IPS-20b (cell line): ENCODE results near the gene PID1.
"Not testable (repeated sequence)": the region's sequence is repeated elsewhere in the genome, so short reads cannot be mapped to it uniquely, and the experiment has no call there.

Experiments
- H3K27ac ChIP-seq: one replicate; pipeline ENCODE4 v1.5.1; 2013; ENCODE audit warnings: low read length
- H3K27me3 ChIP-seq: 2 replicates; pipeline ENCODE4 v1.6.1; 2013; ENCODE audit warnings: mild to moderate bottlenecking, low read length, inconsistent platforms; ENCODE audit not compliant: insufficient read depth
- H3K36me3 ChIP-seq: 2 replicates; pipeline ENCODE4 v1.6.1; 2013; ENCODE audit warnings: low read depth, mild to moderate bottlenecking, inconsistent platforms, low read length, moderate library complexity; ENCODE audit not compliant: insufficient read depth
- H3K4me1 ChIP-seq: 2 replicates; pipeline ENCODE4 v1.6.1; 2013; ENCODE audit warnings: mild to moderate bottlenecking, control low read depth, inconsistent platforms, low read length, moderate library complexity; ENCODE audit not compliant: insufficient read depth
- H3K4me3 ChIP-seq: 2 replicates; pipeline ENCODE4 v1.5.1; 2013; ENCODE audit warnings: mild to moderate bottlenecking, low read length, inconsistent platforms
- H3K9ac ChIP-seq: 2 replicates; pipeline ENCODE4 v1.6.1; 2013; ENCODE audit warnings: low read depth, mild to moderate bottlenecking, inconsistent platforms, low read length, moderate library complexity
- H3K9me3 ChIP-seq: 2 replicates; pipeline ENCODE4 v1.6.1; 2013; ENCODE audit warnings: mild to moderate bottlenecking, low read depth, low read length, inconsistent platforms; ENCODE audit not compliant: insufficient read depth

The PID1 gene

GRCh38 chr2:229210641-229211040 lies 60.4 kb downstream of the PID1 start:
- Histone ChIP-seq H3K4me1 (peaks cover 10% of the 10 kb centered on the region; the same call in 1 of the 2 replicates), H3K36me3 (no peaks in the 10 kb centered on the region), H3K9me3 (no peaks in the 10 kb centered on the region), H3K27ac (no peak overlapping the region), H3K27me3 (no peaks in the 10 kb centered on the region), H3K9ac (no peak overlapping the region), H3K4me3 (no peak overlapping the region)

GRCh38 chr2:229206548-229206947 lies 64.5 kb downstream of the PID1 start:
- Histone ChIP-seq H3K27ac (no peak overlapping the region), H3K36me3 (no peaks in the 10 kb centered on the region), H3K9ac (no peak overlapping the region), H3K9me3 (no peaks in the 10 kb centered on the region), H3K4me3 (no peak overlapping the region), H3K27me3 (no peaks in the 10 kb centered on the region), H3K4me1 (peaks cover 10% of the 10 kb centered on the region; the same call in 1 of the 2 replicates)

GRCh38 chr2:229205704-229206103 lies 65.4 kb downstream of the PID1 start:
- peaks cover 10% of the 10 kb centered on the region; the same call in 1 of the 2 replicates for H3K4me1 ChIP-seq
- H3K4me3 ChIP-seq: no peak overlapping the region
- no peaks in the 10 kb centered on the region for H3K9me3 ChIP-seq
- no peaks in the 10 kb centered on the region for H3K36me3 ChIP-seq
- H3K27ac ChIP-seq: no peak overlapping the region
- H3K27me3 ChIP-seq: no peaks in the 10 kb centered on the region
- H3K9ac ChIP-seq: no peak overlapping the region

DNA sequence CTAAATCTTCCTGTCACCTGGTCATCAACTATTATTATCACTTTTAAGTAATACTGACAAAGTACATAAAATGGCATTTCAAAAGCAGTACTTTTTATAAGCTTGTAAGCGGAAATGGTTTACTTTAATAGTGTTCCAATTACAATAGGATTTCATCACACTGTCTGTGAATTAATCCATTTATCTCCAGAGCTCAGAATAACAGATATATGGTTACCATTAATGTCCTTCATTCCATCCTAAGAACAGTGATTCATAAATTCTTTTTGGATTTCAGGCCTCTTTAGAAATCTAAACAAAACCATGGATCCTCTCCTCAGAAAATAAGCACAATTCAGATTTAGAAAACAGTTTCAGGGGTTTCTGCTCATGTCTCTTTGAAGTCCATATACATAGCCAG lies 68.4 kb downstream of the PID1 start:
- Histone ChIP-seq H3K27ac (no peak overlapping the region), H3K36me3 (no peaks in the 10 kb centered on the region), H3K9ac (no peak overlapping the region), H3K9me3 (no peaks in the 10 kb centered on the region), H3K27me3 (no peaks in the 10 kb centered on the region), H3K4me1 (no peaks in the 10 kb centered on the region), H3K4me3 (no peak overlapping the region)

DNA sequence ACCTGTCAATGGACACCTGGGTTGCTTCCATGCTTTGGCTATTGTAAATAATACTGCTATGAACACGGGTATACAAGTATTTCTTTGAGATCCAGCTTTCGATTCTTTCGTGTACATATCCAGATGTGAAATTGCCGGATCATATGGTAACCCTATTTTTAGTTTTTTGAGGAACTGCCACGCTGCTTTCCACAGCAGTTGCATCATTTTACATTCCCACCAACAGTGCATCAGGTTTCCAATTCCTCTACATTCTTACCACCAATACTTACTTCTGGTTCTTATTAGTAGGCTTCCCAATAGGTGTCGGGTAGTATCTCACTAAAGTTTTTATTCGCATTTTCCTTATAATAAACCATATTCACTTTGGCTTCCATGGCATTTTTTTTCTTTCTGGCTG lies 69.6 kb downstream of the PID1 start:
- Histone ChIP-seq H3K9me3 (no peaks in the 10 kb centered on the region), H3K27me3 (no peaks in the 10 kb centered on the region), H3K9ac (no peak overlapping the region), H3K4me1 (no peaks in the 10 kb centered on the region), H3K27ac (no peak overlapping the region), H3K4me3 (no peak overlapping the region), H3K36me3 (no peaks in the 10 kb centered on the region)

DNA sequence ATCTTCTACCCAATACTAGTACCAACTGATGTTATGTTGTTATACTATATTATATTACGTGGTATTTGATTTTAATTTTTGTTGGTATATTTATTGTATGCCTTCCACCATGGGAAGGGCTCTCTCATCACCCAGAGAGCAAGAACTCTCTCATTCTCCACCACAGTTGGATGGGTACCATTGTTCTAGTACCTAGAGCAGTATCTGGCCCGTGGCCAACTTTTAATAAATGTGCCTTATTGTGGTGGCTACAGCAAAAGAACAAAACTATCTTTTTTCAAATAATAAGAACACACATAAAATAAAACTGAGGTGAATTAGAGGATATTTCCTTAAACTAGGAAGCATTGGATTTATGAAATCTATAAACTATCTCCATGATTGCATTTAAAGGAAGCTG lies 71.8 kb downstream of the PID1 start:
- H3K9ac ChIP-seq: no peak overlapping the region
- H3K36me3 ChIP-seq: no peaks in the 10 kb centered on the region
- no peaks in the 10 kb centered on the region for H3K4me1 ChIP-seq
- no peak overlapping the region for H3K27ac ChIP-seq
- no peak overlapping the region for H3K4me3 ChIP-seq
- H3K9me3 ChIP-seq: no peaks in the 10 kb centered on the region
- H3K27me3 ChIP-seq: no peaks in the 10 kb centered on the region

DNA sequence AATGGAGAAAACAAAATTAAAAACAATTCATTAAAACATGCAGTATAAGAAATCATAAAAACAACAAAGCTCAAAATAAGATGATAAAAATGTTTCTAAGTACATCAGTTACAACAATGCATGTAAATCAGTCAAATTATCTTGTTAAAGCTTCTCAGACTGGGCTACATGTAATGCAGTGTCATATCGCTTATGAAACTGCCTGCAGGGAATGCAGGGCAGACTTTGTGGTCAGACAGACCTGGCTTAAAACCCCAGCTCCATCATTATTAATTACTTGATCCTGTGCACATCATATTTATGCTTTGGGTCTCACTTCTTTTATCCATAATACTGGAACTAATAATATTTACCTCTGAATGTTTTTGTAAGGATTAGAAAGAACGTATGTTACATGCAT lies 74.6 kb downstream of the PID1 start:
- no peak overlapping the region for H3K27ac ChIP-seq
- no peak overlapping the region for H3K9ac ChIP-seq
- H3K36me3 ChIP-seq: no peaks in the 10 kb centered on the region
- H3K4me1 ChIP-seq: no peaks in the 10 kb centered on the region
- no peaks in the 10 kb centered on the region for H3K9me3 ChIP-seq
- H3K27me3 ChIP-seq: no peaks in the 10 kb centered on the region
- H3K4me3 ChIP-seq: no peak overlapping the region

DNA sequence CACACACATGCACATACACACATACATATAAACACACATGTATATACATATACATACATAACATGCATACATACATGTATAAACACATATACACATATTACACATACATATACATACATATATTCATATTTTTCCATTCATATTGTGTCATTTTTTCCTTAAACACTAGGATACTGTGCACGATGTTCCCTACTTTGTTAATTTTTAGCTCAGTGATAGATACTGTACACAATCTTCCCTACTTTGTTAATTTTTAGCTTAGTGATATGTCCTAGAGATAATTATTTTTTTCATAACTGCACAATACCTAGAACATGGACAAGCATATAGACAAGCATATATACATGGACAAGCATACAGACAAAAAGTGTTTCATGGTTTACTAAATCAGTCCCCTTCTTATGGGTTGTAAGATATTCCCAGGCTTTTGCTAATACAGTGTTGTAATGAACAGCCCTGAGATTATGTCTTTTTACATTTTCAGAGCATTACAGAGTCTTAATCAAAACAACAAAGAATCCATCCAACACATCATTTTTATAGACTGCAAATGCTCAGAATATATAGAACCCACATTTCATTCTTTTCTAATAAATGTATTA lies 75.6 kb downstream of the PID1 start:
- H3K4me1 ChIP-seq: no peaks in the 10 kb centered on the region
- H3K27ac ChIP-seq: no peak overlapping the region
- no peaks in the 10 kb centered on the region for H3K36me3 ChIP-seq
- no peaks in the 10 kb centered on the region for H3K9me3 ChIP-seq
- no peak overlapping the region for H3K9ac ChIP-seq
- no peaks in the 10 kb centered on the region for H3K27me3 ChIP-seq
- H3K4me3 ChIP-seq: no peak overlapping the region

- H3K27ac ChIP-seq: no peak overlapping the region
- H3K4me1 ChIP-seq: no peaks in the 10 kb centered on the region
- no peaks in the 10 kb centered on the region for H3K9me3 ChIP-seq
- H3K4me3 ChIP-seq: no peak overlapping the region
- H3K27me3 ChIP-seq: no peaks in the 10 kb centered on the region
- H3K9ac ChIP-seq: no peak overlapping the region
- H3K36me3 ChIP-seq: no peaks in the 10 kb centered on the region
Measured at GRCh38 chr2:229193281-229193680, 77.8 kb downstream of the PID1 start.

DNA sequence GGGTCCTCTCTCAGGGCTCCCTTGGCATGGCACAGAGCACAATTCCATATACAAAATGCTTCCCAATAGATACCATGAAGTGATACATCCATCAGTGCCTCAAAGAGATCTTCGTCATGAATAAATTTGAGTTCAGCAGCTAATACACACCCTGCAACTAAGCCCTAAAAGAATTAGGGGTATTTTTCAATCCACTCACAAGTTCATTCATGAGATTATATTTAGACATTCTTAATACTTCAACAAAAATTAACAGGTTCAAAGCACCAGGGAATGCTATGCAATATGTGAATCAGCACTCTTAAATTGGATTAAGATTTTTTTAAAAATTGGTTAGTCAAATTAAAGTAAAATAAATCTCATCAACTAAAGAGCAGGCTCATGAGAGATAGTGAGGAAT lies 79.7 kb downstream of the PID1 start:
- Histone ChIP-seq H3K4me1 (no peaks in the 10 kb centered on the region), H3K27ac (no peak overlapping the region), H3K9ac (no peak overlapping the region), H3K36me3 (no peaks in the 10 kb centered on the region), H3K9me3 (peaks cover 14% of the 10 kb centered on the region), H3K27me3 (no peaks in the 10 kb centered on the region), H3K4me3 (no peak overlapping the region)

- not testable (repeated sequence) for H3K4me1 ChIP-seq, H3K9ac ChIP-seq, H3K36me3 ChIP-seq, H3K27me3 ChIP-seq, H3K27ac ChIP-seq, H3K4me3 ChIP-seq
- peaks cover 23% of the 10 kb centered on the region for H3K9me3 ChIP-seq
Measured at GRCh38 chr2:229187123-229187522, 84.0 kb downstream of the PID1 start.

DNA sequence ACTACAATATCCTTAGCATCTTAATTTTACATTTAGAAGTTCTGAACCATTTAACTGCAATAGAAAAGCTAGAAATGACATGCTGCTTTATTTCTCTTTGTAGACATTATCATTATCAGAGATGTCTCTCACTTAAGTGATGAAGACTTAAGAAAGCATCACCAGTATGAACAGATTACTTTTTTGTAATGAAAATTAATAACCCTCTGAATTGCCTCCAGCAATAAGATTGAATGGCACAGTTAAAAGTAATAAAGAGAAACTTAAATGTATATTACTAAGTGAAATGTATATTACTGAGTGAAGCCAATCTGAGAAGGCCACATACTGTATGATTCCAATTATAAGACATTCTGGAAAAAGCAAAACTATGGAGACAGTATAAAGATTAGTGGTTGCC lies 89.4 kb downstream of the PID1 start:
- H3K27ac ChIP-seq: no peak overlapping the region
- peaks cover 11% of the 10 kb centered on the region; the same call in 1 of the 2 replicates for H3K9me3 ChIP-seq
- no peaks in the 10 kb centered on the region for H3K4me1 ChIP-seq
- no peaks in the 10 kb centered on the region for H3K36me3 ChIP-seq
- H3K27me3 ChIP-seq: no peaks in the 10 kb centered on the region
- H3K9ac ChIP-seq: no peak overlapping the region
- no peak overlapping the region for H3K4me3 ChIP-seq
